ENCODE measurements around the gene EIF4G1.

EIF4G1 gene

GRCh38 chr3:184323696-184324095 lies 9.3 kb downstream of the EIF4G1 start:
- no peak overlapping the region for H3K4me3 ChIP-seq (ENCODE audit: low read depth, low read length)
- H3K36me3 ChIP-seq (ENCODE audit: control insufficient read depth, insufficient read depth, low read length), result peaks cover 100% of the 10 kb centered on the region
- H3K9me3 ChIP-seq (ENCODE audit: control insufficient read depth, insufficient read depth, low read length), result no peaks in the 10 kb centered on the region
- no peaks in the 10 kb centered on the region for H3K27me3 ChIP-seq (ENCODE audit: control insufficient read depth, insufficient read depth, low read length)
- no peaks in the 10 kb centered on the region for H3K4me1 ChIP-seq (ENCODE audit: control insufficient read depth, insufficient read depth, low read length)
- H3K9ac ChIP-seq (ENCODE audit: low read depth, low read length), result no peak overlapping the region
- no peak overlapping the region for H3K27ac ChIP-seq (ENCODE audit: low read depth, low read length)

- H3K9ac ChIP-seq (ENCODE audit: low read depth, low read length), result no peak overlapping the region
- H3K36me3 ChIP-seq (ENCODE audit: control insufficient read depth, insufficient read depth, low read length), result peaks cover 99% of the 10 kb centered on the region
- H3K4me1 ChIP-seq (ENCODE audit: control insufficient read depth, insufficient read depth, low read length), result no peaks in the 10 kb centered on the region
- H3K9me3 ChIP-seq (ENCODE audit: control insufficient read depth, insufficient read depth, low read length), result no peaks in the 10 kb centered on the region
- H3K27ac ChIP-seq (ENCODE audit: low read depth, low read length), result no peak overlapping the region
- H3K27me3 ChIP-seq (ENCODE audit: control insufficient read depth, insufficient read depth, low read length), result no peaks in the 10 kb centered on the region
- no peak overlapping the region for H3K4me3 ChIP-seq (ENCODE audit: low read depth, low read length)
Measured at GRCh38 chr3:184325269-184325668, 10.9 kb downstream of the EIF4G1 start.

DNA sequence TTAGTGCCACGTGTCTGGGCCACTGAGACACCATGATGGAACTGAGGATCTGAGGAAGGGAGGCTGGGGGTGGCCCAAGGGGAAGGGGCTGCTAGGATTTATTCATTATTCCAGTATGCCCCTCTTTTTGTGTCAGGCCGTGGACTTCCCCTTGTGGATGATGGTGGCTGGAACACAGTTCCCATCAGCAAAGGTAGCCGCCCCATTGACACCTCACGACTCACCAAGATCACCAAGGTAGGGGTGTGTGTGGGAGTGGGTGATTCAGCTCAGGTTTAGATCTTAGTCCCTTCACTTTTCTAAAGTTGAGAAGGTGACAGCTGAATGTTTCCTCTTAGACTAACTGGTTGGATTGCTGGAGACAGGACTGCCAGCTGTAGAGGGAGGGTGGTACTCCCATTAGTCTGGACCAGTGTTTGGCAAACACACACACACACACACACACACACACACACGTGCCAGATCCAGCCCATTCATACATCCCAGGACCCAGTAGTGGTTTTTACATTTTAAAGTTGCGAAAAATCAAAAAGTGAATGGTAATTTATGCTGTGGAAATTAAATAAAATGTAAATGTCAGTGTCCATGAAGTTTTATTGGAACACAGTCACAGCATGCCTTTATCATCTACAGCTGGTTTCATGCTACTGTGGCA lies 11.4 kb downstream of the EIF4G1 start:
- no peaks in the 10 kb centered on the region for H3K4me1 ChIP-seq (ENCODE audit: control insufficient read depth, insufficient read depth, low read length)
- H3K9me3 ChIP-seq (ENCODE audit: control insufficient read depth, insufficient read depth, low read length), result no peaks in the 10 kb centered on the region
- H3K27ac ChIP-seq (ENCODE audit: low read depth, low read length), result no peak overlapping the region
- no peak overlapping the region for H3K9ac ChIP-seq (ENCODE audit: low read depth, low read length)
- no peaks in the 10 kb centered on the region for H3K27me3 ChIP-seq (ENCODE audit: control insufficient read depth, insufficient read depth, low read length)
- peaks cover 98% of the 10 kb centered on the region for H3K36me3 ChIP-seq (ENCODE audit: control insufficient read depth, insufficient read depth, low read length)
- H3K4me3 ChIP-seq (ENCODE audit: low read depth, low read length), result no peak overlapping the region

GRCh38 chr3:184327171-184327570 lies 12.8 kb downstream of the EIF4G1 start:
- Histone ChIP-seq H3K4me3 (ENCODE audit: low read depth, low read length) (no peak overlapping the region), H3K4me1 (ENCODE audit: control insufficient read depth, insufficient read depth, low read length) (no peaks in the 10 kb centered on the region), H3K36me3 (ENCODE audit: control insufficient read depth, insufficient read depth, low read length) (peaks cover 98% of the 10 kb centered on the region), H3K27me3 (ENCODE audit: control insufficient read depth, insufficient read depth, low read length) (no peaks in the 10 kb centered on the region), H3K9ac (ENCODE audit: low read depth, low read length) (no peak overlapping the region), H3K27ac (ENCODE audit: low read depth, low read length) (no peak overlapping the region), H3K9me3 (ENCODE audit: control insufficient read depth, insufficient read depth, low read length) (no peaks in the 10 kb centered on the region)

GRCh38 chr3:184328516-184328915 lies 14.1 kb downstream of the EIF4G1 start:
- H3K27ac ChIP-seq (ENCODE audit: low read depth, low read length), result no peak overlapping the region
- H3K4me3 ChIP-seq (ENCODE audit: low read depth, low read length), result no peak overlapping the region
- H3K36me3 ChIP-seq (ENCODE audit: control insufficient read depth, insufficient read depth, low read length), result peaks cover 98% of the 10 kb centered on the region
- H3K9ac ChIP-seq (ENCODE audit: low read depth, low read length), result no peak overlapping the region
- no peaks in the 10 kb centered on the region for H3K9me3 ChIP-seq (ENCODE audit: control insufficient read depth, insufficient read depth, low read length)
- H3K27me3 ChIP-seq (ENCODE audit: control insufficient read depth, insufficient read depth, low read length), result no peaks in the 10 kb centered on the region
- H3K4me1 ChIP-seq (ENCODE audit: control insufficient read depth, insufficient read depth, low read length), result no peaks in the 10 kb centered on the region

DNA sequence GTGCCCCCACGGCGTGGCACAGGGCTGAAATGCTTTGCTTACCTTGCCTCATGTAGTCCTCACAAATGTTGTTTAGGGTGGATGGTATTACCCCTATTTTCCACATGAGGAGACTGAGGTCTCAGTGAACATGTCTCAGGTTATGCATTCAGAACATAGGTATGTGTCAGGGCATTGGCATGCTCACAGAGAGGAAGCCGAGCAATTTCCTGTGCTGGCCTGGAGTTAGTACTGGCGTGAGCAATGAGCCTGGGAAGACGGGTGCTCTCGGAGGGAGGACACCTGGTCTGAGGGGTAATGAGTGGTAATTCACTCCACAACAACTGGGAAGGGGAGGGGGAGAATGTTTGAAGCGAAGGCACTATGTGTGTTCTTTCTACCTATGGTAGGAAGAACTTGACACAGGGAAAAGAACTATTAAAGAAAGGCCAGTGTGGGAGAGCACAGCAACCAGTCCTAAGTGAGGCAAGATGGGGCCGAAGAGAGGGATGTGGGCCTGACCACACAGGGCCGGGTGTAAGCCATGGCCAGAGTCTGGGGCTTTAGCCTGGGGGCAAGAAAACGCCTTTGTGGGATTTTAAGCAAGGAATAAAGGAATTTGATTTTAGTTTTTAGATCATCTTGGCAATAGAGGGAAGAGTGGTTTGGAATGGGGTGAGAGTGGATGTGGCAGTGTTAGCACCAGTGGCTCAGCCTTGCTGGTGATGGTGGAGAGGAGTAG lies 18.1 kb downstream of the EIF4G1 start:
- peaks cover 13% of the 10 kb centered on the region; the same call in 1 of the 2 replicates for H3K4me1 ChIP-seq (ENCODE audit: control insufficient read depth, insufficient read depth, low read length)
- H3K27ac ChIP-seq (ENCODE audit: low read depth, low read length), result no peak overlapping the region
- no peak overlapping the region for H3K9ac ChIP-seq (ENCODE audit: low read depth, low read length)
- no peaks in the 10 kb centered on the region for H3K9me3 ChIP-seq (ENCODE audit: control insufficient read depth, insufficient read depth, low read length)
- H3K4me3 ChIP-seq (ENCODE audit: low read depth, low read length), result no peak overlapping the region
- H3K27me3 ChIP-seq (ENCODE audit: control insufficient read depth, insufficient read depth, low read length), result no peaks in the 10 kb centered on the region
- H3K36me3 ChIP-seq (ENCODE audit: control insufficient read depth, insufficient read depth, low read length), result peaks cover 75% of the 10 kb centered on the region

DNA sequence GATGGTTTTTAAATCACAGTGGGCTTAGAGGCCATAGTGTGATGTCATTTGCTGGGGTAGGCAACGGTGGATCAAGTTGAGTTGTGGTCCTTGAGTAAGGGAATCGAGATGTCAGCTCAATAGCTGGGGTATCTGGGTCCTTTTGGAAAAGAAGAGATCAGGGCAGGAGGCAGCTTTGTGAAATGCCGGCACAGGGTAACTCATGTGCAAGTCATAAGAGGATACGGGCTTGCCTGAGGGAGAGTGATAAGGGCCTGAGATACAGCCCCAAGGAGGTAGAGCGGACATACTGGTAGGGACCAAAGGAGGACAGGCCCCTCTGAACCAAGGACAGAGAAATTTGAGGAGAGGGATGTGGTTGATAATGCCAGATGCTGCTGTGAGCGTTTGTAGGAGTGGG lies 18.8 kb downstream of the EIF4G1 start:
- no peak overlapping the region for H3K27ac ChIP-seq (ENCODE audit: low read depth, low read length)
- H3K4me3 ChIP-seq (ENCODE audit: low read depth, low read length), result no peak overlapping the region
- peaks cover 68% of the 10 kb centered on the region for H3K36me3 ChIP-seq (ENCODE audit: control insufficient read depth, insufficient read depth, low read length)
- H3K9ac ChIP-seq (ENCODE audit: low read depth, low read length), result no peak overlapping the region
- no peaks in the 10 kb centered on the region for H3K27me3 ChIP-seq (ENCODE audit: control insufficient read depth, insufficient read depth, low read length)
- peaks cover 19% of the 10 kb centered on the region for H3K4me1 ChIP-seq (ENCODE audit: control insufficient read depth, insufficient read depth, low read length)
- no peaks in the 10 kb centered on the region for H3K9me3 ChIP-seq (ENCODE audit: control insufficient read depth, insufficient read depth, low read length)

- H3K36me3 ChIP-seq (ENCODE audit: control insufficient read depth, insufficient read depth, low read length), result peaks cover 63% of the 10 kb centered on the region
- peak overlapping the region; percentile 97 for H3K27ac ChIP-seq (ENCODE audit: low read depth, low read length)
- no peak overlapping the region for H3K4me3 ChIP-seq (ENCODE audit: low read depth, low read length)
- no peaks in the 10 kb centered on the region for H3K9me3 ChIP-seq (ENCODE audit: control insufficient read depth, insufficient read depth, low read length)
- peaks cover 21% of the 10 kb centered on the region for H3K4me1 ChIP-seq (ENCODE audit: control insufficient read depth, insufficient read depth, low read length)
- no peaks in the 10 kb centered on the region for H3K27me3 ChIP-seq (ENCODE audit: control insufficient read depth, insufficient read depth, low read length)
- no peak overlapping the region for H3K9ac ChIP-seq (ENCODE audit: low read depth, low read length)
Measured at GRCh38 chr3:184333700-184334099, 19.3 kb downstream of the EIF4G1 start.

DNA sequence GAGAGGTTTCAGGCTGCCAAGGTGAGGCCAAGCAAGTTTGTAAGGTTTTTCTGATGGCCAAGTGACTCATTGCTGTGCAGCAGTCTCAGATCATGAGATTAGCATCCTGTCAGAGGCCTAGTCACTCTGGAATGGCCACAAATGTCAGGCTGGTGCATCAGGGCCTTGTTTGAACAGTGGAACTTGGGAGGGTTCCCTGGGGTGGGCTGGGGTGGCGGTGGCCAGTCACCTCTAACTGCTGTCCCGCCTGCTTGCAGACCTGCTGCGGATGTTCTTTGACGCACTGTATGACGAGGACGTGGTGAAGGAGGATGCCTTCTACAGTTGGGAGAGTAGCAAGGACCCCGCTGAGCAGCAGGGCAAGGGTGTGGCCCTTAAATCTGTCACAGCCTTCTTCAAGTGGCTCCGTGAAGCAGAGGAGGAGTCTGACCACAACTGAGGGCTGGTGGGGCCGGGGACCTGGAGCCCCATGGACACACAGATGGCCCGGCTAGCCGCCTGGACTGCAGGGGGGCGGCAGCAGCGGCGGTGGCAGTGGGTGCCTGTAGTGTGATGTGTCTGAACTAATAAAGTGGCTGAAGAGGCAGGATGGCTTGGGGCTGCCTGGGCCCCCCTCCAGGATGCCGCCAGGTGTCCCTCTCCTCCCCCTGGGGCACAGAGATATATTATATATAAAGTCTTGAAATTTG lies 20.2 kb downstream of the EIF4G1 start:
- Histone ChIP-seq H3K36me3 (ENCODE audit: control insufficient read depth, insufficient read depth, low read length) (peaks cover 54% of the 10 kb centered on the region), H3K27me3 (ENCODE audit: control insufficient read depth, insufficient read depth, low read length) (no peaks in the 10 kb centered on the region), H3K4me3 (ENCODE audit: low read depth, low read length) (no peak overlapping the region), H3K9me3 (ENCODE audit: control insufficient read depth, insufficient read depth, low read length) (no peaks in the 10 kb centered on the region), H3K9ac (ENCODE audit: low read depth, low read length) (no peak overlapping the region), H3K4me1 (ENCODE audit: control insufficient read depth, insufficient read depth, low read length) (peaks cover 25% of the 10 kb centered on the region), H3K27ac (ENCODE audit: low read depth, low read length) (peak overlapping the region; percentile 97)

- H3K36me3 ChIP-seq (ENCODE audit: control insufficient read depth, insufficient read depth, low read length), result peaks cover 48% of the 10 kb centered on the region
- no peaks in the 10 kb centered on the region for H3K9me3 ChIP-seq (ENCODE audit: control insufficient read depth, insufficient read depth, low read length)
- H3K9ac ChIP-seq (ENCODE audit: low read depth, low read length), result peak overlapping the region; percentile 18; the same call in 1 of the 2 replicates
- peak overlapping the region; percentile 97 for H3K27ac ChIP-seq (ENCODE audit: low read depth, low read length)
- peak overlapping the region; percentile 91; the same call in 1 of the 2 replicates for H3K4me3 ChIP-seq (ENCODE audit: low read depth, low read length)
- no peaks in the 10 kb centered on the region for H3K27me3 ChIP-seq (ENCODE audit: control insufficient read depth, insufficient read depth, low read length)
- peaks cover 25% of the 10 kb centered on the region for H3K4me1 ChIP-seq (ENCODE audit: control insufficient read depth, insufficient read depth, low read length)
Measured at GRCh38 chr3:184335291-184335660, 20.9 kb downstream of the EIF4G1 start.

Data from HUES48 (cell line).